GM21529 (cell line): ENCODE data around the gene RELA.
"Not testable (repeated sequence)": the region's sequence is repeated elsewhere in the genome, so short reads cannot be mapped to it uniquely, and the experiment has no call there.

Experiments
- ATAC-seq: cut with Tn5 transposase; IDR thresholded peaks from one replicate; pipeline ENCODE4 v1.9.1; 2021; ENCODE audit not compliant: unreplicated experiment

RELA gene

DNA sequence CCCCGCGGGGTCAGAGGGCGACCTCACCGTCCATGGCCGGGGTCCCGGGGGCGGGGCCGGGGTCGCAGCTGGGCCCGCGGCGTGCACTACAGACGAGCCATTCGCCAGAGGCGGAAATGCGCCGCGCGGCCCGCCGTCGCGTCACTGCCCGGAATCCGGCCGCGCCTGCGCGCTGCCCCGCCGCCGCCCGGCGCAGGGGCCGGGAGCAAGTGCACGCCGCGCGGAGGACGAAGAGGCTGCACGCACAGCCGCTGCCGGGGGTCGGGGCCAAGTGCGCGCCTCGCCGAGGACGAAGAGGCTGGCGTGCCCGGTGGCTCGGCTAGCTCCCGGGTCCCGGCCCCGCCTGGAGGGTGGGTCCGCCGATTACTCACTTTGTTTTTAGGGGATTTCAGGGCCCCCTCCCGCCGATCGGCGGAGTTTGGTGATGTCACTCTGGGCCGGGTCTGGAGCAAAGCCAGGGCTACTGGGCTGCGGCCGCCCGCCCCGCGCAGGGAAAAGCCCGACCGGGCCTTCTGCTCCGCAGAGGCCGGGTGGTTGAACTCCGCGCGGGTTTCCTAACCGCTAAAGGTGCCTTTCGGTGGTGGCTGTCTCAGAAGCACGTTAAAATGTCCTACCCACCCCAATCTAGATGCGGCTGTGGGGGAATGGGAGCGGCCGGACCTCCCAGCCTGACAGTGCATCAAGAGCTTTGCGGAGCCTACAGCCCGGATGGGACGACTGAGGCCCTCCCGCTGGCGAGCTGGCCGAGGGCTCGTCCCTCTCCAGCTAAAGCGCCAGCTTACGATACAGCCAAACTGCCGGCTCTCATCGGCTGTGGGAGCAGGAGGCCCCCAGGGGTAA, at the start of gene RELA:
Gene RELA, minus strand, starts transcription at position 118 of the 840 bp plus-strand sequence. Its CDS starts 84 bp downstream, at position 34.
- ATAC-seq: peak; percentile 76

DNA sequence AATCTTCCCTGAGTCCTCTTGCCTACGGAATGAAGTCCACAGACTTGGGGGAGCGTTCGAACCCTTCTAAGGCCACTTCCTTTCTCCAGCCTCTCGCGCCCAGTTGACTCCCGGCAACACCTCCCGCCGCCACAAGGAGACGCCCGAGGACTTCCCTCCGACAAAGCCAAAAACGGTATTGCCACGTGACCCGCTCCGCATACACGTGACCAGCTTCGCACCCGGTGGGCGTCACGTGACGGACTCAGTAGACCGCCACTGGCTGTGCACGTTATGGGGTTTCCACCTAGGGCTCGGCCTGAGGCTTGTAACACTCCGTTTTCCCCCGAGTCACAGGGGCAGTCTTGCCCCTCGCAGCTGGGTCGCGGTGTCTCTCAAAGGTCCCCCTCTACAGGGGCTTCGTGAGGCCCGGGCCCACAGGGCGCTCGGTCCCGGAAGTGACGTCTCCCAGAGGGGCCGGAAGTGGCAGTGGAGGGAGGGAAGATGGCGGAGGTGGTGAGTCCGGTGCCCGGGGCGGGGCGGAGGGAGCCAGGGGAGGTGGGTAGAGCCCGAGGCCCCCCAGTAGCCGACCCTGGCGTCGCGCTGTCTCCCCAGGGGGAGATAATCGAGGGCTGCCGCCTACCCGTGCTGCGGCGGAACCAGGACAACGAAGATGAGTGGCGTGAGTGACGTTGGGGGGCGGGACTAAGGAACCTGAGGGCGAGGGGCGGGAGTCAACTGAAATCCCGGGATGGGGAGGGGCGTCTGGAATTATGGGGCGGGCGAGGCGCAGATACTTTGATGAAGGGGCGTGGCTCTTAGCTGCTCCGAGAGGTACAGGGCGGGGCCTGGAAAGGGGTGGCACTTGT, 49.3 kb upstream of the RELA start, which contains the start of gene KAT5:
Gene KAT5, plus strand, starts transcription at position 468 of the 848 bp plus-strand sequence. Its CDS starts 16 bp downstream, at position 484.
- ATAC-seq: peak; percentile 75

GRCh38 chr11:65710421-65710820, 47.7 kb upstream of the RELA start:
- no peak for ATAC-seq

GRCh38 chr11:65709661-65710060, 46.9 kb upstream of the RELA start:
- no peak for ATAC-seq

DNA sequence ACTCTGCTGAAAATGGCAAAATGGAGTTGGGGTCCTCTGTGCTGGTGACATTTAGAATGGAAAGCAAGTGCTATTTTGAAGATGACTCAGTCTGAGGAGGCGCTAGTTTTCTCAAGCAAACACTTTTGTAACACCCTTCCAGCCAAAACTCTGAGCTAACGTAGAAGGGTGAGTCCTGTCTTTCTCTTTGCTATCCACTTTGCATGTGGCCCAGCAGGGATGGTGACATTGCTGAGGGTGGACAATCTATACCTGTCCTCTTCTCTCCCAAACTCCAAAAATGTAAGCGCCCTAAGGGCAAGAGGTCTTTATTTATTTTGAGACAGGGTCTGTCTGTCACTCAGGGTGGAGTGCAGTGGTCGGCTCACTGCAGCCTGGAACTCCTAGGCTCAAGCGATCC, 45.7 kb upstream of the RELA start:
- ATAC-seq: no peak

DNA sequence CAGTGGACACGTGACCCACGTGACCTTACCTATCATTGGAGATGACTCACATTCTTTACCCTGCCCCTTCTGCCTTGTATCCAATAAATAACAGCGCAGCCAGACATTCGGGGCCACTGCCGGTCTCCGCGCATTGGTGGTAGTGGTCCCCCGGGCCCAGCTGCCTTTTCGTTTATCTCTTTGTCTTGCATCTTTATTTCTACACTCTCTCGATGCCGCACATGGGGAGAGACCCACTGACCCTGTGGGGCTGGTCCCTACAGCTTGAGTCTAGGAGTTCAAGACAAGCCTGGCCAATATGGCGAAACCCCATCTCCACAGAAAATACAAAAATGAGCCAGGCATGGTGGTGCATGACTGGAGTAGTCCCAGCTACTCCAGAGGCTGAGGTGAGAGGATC, 44.3 kb upstream of the RELA start:
- ATAC-seq: not testable (repeated sequence)

DNA sequence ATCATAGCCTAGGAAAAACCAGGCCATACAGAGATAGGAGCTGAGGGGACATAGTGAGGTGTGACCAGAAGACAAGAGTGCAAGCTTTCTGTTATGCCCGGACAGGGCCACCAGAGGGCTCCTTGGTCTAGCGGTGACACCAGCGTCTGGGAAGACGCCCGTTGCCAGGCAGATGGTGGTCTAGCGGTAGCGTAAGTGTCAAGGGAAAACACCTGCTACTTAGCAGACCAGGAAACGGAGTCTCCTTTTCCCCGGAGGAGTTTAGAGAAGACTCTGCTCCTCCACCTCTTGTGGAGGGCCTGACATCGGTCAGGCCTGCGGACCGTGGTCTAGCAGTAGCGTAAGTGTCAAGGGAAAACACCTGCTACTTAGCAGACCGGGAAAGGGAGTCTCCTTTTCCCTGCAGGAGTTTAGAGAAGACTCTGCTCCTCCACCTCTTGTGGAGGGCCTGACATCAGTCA, 43.6 kb upstream of the RELA start:
- ATAC-seq: not testable (repeated sequence)

DNA sequence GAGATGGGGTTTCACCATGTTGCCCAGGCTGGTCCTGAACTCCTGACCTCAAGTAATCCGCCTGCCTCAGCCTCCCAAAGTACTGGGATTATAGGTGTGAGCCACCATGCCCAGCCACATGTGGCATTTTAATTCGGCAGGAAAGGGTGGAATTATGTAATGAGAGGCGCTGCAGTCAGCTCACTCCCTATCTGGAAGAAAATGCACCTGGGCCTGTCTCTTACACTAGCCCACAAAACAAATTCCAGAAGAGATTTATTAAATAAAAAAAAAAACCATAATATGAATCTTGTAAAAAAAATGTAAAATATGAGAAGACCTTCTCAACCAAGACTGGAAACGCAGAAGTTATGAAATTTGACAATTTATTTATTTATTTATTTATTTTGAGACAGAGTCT, 41.1 kb upstream of the RELA start:
- no peak for ATAC-seq

GRCh38 chr11:65701686-65702085, 39.0 kb upstream of the RELA start:
- no peak for ATAC-seq

DNA sequence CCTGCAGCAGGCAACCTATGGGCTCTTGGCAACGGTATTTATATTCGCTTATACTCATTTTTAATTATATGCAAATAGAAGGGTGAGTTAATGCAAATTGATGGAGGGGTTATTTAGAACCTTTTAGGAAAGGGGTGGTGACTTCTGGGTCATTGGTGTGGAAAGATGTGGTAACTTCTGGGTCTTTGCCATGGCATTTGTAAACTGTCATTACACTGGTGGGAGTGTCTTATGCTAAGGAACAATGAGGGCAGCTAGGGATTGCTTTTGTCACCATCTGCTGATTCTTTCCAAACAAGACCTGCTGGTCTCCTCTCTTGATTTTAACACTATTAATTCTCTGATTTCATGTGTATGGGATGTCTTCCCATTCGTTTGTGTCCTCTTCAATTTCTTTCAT, 37.7 kb upstream of the RELA start:
- no peak for ATAC-seq

GRCh38 chr11:65699306-65699705, 36.6 kb upstream of the RELA start:
- no peak for ATAC-seq

DNA sequence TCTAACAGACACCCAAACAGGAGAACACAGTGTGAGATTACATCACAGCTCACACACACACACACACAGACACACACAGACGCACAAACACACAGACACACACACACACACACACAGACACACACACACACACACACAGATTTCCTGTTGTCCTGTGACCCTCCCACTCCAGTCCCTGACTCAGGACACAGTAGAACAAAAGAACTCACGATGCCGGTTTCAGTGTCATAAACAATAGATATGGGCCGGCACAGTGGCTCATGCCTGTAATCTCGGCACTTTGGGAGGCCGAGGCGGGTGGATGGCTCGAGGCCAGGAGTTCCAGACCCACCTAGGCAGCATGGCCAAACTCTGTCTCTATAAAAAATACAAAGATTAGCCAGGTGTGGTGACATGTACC, 35.5 kb upstream of the RELA start:
- ATAC-seq: no peak

GRCh38 chr11:65696802-65697552, 34.3 kb upstream of the RELA start:
- ATAC-seq: no peak

DNA sequence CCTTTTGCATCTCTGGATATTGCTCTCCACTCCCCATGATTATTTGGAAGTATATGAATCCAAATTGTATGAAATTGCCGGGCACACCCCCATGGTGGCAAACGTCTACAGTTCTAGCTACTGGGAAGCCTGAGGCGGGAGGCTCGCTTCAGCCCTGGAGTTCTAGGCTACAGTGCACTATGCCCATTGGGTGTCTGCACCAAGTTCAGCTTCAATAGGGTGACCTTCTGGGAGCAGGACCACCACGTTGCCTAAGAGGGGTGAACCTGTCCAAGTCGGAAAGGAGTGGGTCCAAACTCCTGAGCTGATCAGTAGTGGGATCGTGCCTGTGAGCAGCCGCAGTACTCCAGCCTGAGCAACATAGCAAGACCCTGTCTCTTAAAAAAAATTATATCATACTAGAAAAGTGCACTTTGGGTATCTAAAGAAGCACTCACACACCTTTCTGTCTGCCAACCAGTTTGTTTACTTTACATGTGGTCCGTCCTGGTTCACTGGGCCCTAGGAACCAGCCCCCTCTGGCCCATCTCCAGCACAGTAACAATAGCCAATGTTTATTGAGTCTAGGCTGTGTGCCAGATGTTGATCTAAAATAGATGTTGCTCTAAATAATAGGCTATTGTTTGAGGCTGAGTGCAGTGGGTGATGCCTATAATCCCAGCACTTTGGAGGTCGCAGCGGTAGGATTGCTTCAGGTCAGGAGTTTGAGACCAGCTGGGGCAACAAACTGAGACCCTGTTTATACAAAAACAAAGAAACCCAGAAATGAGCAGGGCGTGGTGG, 32.9 kb upstream of the RELA start:
- ATAC-seq: no peak

GRCh38 chr11:65692367-65692766, 29.7 kb upstream of the RELA start:
- ATAC-seq: no peak

DNA sequence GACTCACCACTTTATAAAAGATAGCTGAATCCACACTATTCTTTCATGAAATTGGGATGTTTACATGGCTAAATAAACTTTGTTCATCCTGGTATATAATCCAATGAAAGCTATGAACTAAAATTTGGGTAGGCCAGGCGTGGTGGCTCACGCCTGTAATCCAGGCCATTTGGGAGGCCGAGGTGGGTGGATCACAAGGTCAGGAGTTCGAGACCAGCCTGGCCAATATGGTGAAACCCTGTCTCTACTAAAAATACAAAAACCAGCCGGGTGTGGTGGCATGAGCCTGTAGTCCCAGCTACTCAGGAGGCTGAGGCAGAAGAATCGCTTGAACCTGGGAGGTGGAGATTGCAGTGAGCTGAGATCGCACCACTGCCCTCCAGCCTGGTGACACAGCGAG, 29.1 kb upstream of the RELA start:
- ATAC-seq: not testable (repeated sequence)

GRCh38 chr11:65685981-65686380, 23.3 kb upstream of the RELA start:
- no peak for ATAC-seq

- ATAC-seq: not testable (repeated sequence)
Measured at GRCh38 chr11:65683480-65683879, 20.8 kb upstream of the RELA start.

- no peak for ATAC-seq
Measured at GRCh38 chr11:65680192-65680743, 17.6 kb upstream of the RELA start.

GRCh38 chr11:65672982-65673381, 10.3 kb upstream of the RELA start:
- no peak for ATAC-seq
